OCI-LY7 (cell line): ENCODE measurements around the gene SOST.

Experiments used
- CTCF ChIP-seq: fragments of 200-600 bp; sonication (generic); conservative IDR thresholded peaks from 2 replicates; pipeline ENCODE4 v1.5.1; 2014; ENCODE audit warnings: mild to moderate bottlenecking, antibody characterized with exemption, low read length, moderate library complexity, mixed read lengths
- EZH2phosphoT487 ChIP-seq: fragments of 200-600 bp; sonication (generic); IDR thresholded peaks from 2 replicates; pipeline ENCODE4 v1.6.1; 2018; ENCODE audit warnings: low read depth, borderline replicate concordance, mild to moderate bottlenecking, mixed run types, antibody characterized with exemption, low read length, moderate library complexity, mixed read lengths

GRCh38 chr17:43769426-43769825, 10.8 kb upstream of the SOST start:
- TF ChIP-seq CTCF (no peak), EZH2phosphoT487 (no peak)
